HG03354 (cell line): ENCODE data around the gene BTBD7.

ENCODE experiments used
- ATAC-seq: cut with Tn5 transposase; IDR thresholded peaks from one replicate; pipeline ENCODE4 v1.9.1; 2021; ENCODE audit warnings: mild to moderate bottlenecking; ENCODE audit not compliant: unreplicated experiment, poor library complexity, severe bottlenecking

Gene BTBD7

GRCh38 chr14:93305725-93306418, 27.0 kb downstream of the BTBD7 start:
- ATAC-seq = no peak

- no peak for ATAC-seq
Measured at GRCh38 chr14:93304771-93305170, 28.1 kb downstream of the BTBD7 start.

GRCh38 chr14:93303659-93304058, 29.2 kb downstream of the BTBD7 start:
- ATAC-seq = no peak

- ATAC-seq = no peak
Measured at GRCh38 chr14:93302688-93303581, 29.9 kb downstream of the BTBD7 start.

GRCh38 chr14:93301821-93302447, 30.9 kb downstream of the BTBD7 start:
- no peak for ATAC-seq

- ATAC-seq = no peak
Measured at GRCh38 chr14:93299866-93300265, 33.0 kb downstream of the BTBD7 start.

GRCh38 chr14:93299416-93299815, 33.4 kb downstream of the BTBD7 start:
- ATAC-seq = no peak

- no peak for ATAC-seq
Measured at GRCh38 chr14:93295541-93296220, 37.2 kb downstream of the BTBD7 start.

GRCh38 chr14:93286212-93286890, 46.5 kb downstream of the BTBD7 start:
- no peak for ATAC-seq

- no peak for ATAC-seq
Measured at GRCh38 chr14:93285044-93285443, 47.8 kb downstream of the BTBD7 start.

- no peak for ATAC-seq
Measured at GRCh38 chr14:93281937-93282336, 50.9 kb downstream of the BTBD7 start.

- ATAC-seq = no peak
Measured at GRCh38 chr14:93280743-93281142, 52.1 kb downstream of the BTBD7 start.

- no peak for ATAC-seq
Measured at GRCh38 chr14:93276031-93276716, 56.7 kb downstream of the BTBD7 start.

- no peak for ATAC-seq
Measured at GRCh38 chr14:93274055-93274806, 58.6 kb downstream of the BTBD7 start.

GRCh38 chr14:93271111-93271510, 61.7 kb downstream of the BTBD7 start:
- no peak for ATAC-seq

- no peak for ATAC-seq
Measured at GRCh38 chr14:93269341-93270068, 63.3 kb downstream of the BTBD7 start.

- no peak for ATAC-seq
Measured at GRCh38 chr14:93268406-93268805, 64.4 kb downstream of the BTBD7 start.
